Stimulated activated CD8-positive, alpha-beta memory T cell treated with anti-CD3 and anti-CD28 coated beads, Interleukin-7, amount 100 ng/mL, for 48 hours (primary cell): Measurements from ENCODE around the gene ZNF700.
"Not testable (repeated sequence)": the region's sequence is repeated elsewhere in the genome, so short reads cannot be mapped to it uniquely, and the experiment has no call there.

ENCODE experiments used
- DNase-seq, 2 donors: peaks; one replicate each; pipeline ENCODE4 v3.0.0-alpha.2; 2020; ENCODE audit warnings: low read depth in 1 of 2; ENCODE audit errors: extremely low read depth in 1 of 2

Gene ZNF700

GRCh38 chr19:11938383-11938782, 13.5 kb downstream of the ZNF700 start:
- not testable (repeated sequence) for DNase-seq

GRCh38 chr19:11941361-11941887, 16.5 kb downstream of the ZNF700 start:
- not testable (repeated sequence) for DNase-seq

- DNase-seq, result no peak
Observed at GRCh38 chr19:11942008-11942842, 17.3 kb downstream of the ZNF700 start.

GRCh38 chr19:11942843-11943108, 17.9 kb downstream of the ZNF700 start:
- no peak for DNase-seq

- no peak for DNase-seq
Observed at GRCh38 chr19:11944656-11945055, 19.7 kb downstream of the ZNF700 start.

- no peak for DNase-seq
Observed at GRCh38 chr19:11948646-11949045, 23.7 kb downstream of the ZNF700 start.

GRCh38 chr19:11949201-11949600, 24.3 kb downstream of the ZNF700 start:
- no peak for DNase-seq

- not testable (repeated sequence) for DNase-seq
Observed at GRCh38 chr19:11949614-11950080, 24.7 kb downstream of the ZNF700 start.

GRCh38 chr19:11950312-11950711, 25.4 kb downstream of the ZNF700 start:
- no peak for DNase-seq

GRCh38 chr19:11963566-11964355, 38.9 kb downstream of the ZNF700 start:
- peak; percentile 35 to 37 for DNase-seq

- no peak for DNase-seq
Observed at GRCh38 chr19:11964496-11964857, 39.6 kb downstream of the ZNF700 start.

GRCh38 chr19:11964858-11965645, 40.1 kb downstream of the ZNF700 start, which contains the start of gene ZNF763:
Gene ZNF763, plus strand, starts transcription at chr19:11965040. Its CDS starts 169 bp downstream, at chr19:11965209.
- peak; percentile 66 to 86 for DNase-seq

GRCh38 chr19:11970174-11970573, 45.3 kb downstream of the ZNF700 start:
- no peak for DNase-seq

- no peak for DNase-seq
Observed at GRCh38 chr19:11971041-11971440, 46.1 kb downstream of the ZNF700 start.

GRCh38 chr19:11973019-11973810, 48.3 kb downstream of the ZNF700 start:
- no peak for DNase-seq

- DNase-seq, result no peak
Observed at GRCh38 chr19:11978492-11979100, 53.7 kb downstream of the ZNF700 start.

- no peak for DNase-seq
Observed at GRCh38 chr19:11979527-11979926, 54.6 kb downstream of the ZNF700 start.

GRCh38 chr19:11982526-11982925, 57.6 kb downstream of the ZNF700 start:
- DNase-seq, result no peak

GRCh38 chr19:11984986-11985385, 60.1 kb downstream of the ZNF700 start:
- no peak for DNase-seq

GRCh38 chr19:11986754-11987153, 61.8 kb downstream of the ZNF700 start:
- no peak for DNase-seq
